Activated CD8-positive, alpha-beta memory T cell treated with anti-CD3 and anti-CD28 coated beads for 4 hours (primary cell): ENCODE results near the gene PKN2.
"Not testable (repeated sequence)": the region's sequence is repeated elsewhere in the genome, so short reads cannot be mapped to it uniquely, and the experiment has no call there.

Experiments
- DNase-seq, 2 donors: peaks; one replicate each; pipeline ENCODE4 v3.0.0-alpha.2; 2020; ENCODE audit warnings: low read depth in 2 of 2

The PKN2 gene

GRCh38 chr1:88877911-88878310, 193.8 kb downstream of the PKN2 start:
- DNase-seq: no peak

DNA sequence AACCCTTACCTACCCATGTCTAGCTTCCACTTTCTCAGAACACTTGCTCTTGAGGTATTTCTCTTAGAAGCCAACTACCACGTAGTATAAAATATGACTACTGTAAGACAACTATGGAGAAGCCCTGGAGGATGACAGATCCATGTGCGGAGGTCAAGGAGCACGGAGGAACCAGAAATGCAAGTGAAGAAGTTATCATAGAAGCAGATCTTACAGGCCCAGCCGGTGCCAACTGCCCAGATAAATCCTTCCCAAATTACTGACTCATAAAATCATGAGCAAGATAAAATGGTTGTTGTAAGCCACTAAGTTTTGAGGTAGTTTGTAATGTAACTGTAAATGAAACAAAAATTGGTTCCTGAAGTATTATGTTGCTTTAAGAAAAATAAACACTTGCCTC, 194.7 kb downstream of the PKN2 start:
- no peak for DNase-seq

- DNase-seq: not testable (repeated sequence)
Measured at GRCh38 chr1:88880717-88881116, 196.6 kb downstream of the PKN2 start.

DNA sequence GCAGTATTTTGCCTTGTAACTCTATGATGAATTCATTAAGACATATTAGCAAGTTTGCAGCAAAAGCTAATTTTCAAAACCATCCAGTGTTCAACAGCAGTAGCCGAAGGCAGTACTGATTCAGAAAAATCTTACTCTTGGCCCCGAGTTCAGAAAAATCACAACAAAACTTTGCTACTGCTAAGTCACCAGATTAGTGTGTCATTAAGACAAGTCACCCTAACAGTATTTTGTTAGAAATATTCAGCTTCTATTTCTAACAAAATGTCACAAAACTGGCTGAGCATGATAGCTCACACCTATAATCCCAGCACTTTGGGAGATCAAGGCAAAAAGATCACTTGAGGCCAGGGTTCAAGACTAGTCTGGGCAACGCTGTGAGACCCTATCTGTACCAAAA, 199.1 kb downstream of the PKN2 start:
- DNase-seq: no peak
